OCI-LY1 (cell line): Measurements from ENCODE around the gene CGB7.

Source experiments
- CTCF ChIP-seq: fragments of 200-600 bp; sonication (generic), shearing (Covaris generic); IDR thresholded peaks from 2 replicates; pipeline ENCODE4 v1.5.1; 2017; ENCODE audit warnings: mild to moderate bottlenecking, antibody characterized with exemption, low read length, moderate library complexity, mixed read lengths
- EZH2 ChIP-seq: fragments of 200-600 bp; sonication (generic), shearing (Covaris generic); IDR thresholded peaks from 2 replicates; pipeline ENCODE4 v1.8.0; 2017; ENCODE audit warnings: borderline replicate concordance, mixed run types, mild to moderate bottlenecking, antibody characterized with exemption, low read length, moderate library complexity, mixed read lengths

DNA sequence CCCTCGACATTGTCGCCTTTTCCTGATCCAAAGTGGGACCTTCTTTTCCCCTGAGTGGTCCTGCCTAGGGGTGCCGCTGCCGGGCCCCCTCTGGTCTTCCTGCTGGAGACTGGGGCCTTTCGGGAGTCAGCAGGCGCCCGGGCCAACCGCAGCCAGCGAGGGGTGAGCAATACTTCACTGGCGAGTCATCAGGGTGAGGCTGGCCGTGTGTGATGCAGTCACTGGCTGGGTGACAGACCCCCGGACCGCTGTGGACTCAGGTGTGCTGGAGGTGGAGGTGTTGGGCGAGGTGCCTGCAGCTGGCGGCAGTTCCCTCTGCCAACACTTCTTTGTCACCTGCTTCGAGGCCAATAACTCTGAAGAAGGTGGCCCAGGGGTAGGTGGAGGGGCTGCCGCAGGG, 15.4 kb downstream of the CGB7 start:
- TF ChIP-seq CTCF (no peak), EZH2 (no peak)
